HG03280 (cell line): ENCODE data around the gene PIK3CB.
"Not testable (repeated sequence)": the region's sequence is repeated elsewhere in the genome, so short reads cannot be mapped to it uniquely, and the experiment has no call there.

ENCODE experiments used
- ATAC-seq: cut with Tn5 transposase; IDR thresholded peaks from one replicate; pipeline ENCODE4 v1.9.1; 2021; ENCODE audit warnings: mild to moderate bottlenecking, moderate library complexity; ENCODE audit not compliant: unreplicated experiment

The PIK3CB gene

DNA sequence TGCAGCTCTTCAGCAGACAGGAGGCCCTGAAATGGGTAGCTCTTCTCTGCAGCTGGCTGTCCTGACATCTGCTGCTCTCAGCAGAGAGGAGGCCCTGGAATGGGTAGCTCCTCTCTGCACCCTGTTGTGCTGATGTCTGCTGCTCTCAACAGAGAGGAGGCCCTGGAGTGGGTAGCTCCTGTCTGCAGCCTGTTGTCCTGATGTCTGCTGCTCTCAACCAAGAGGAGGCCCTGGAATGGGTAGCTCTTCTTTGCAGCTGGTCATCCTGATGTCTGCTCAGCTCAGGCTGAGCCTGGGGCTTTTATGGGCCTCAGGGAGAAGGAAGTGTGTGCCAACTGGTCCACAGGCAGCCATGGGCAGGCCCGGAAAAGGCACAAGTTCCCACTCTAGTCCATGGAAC, 66.6 kb downstream of the PIK3CB start:
- ATAC-seq: no peak

GRCh38 chr3:138767498-138768104, 67.1 kb downstream of the PIK3CB start:
- no peak for ATAC-seq

- ATAC-seq: no peak
These were observed 73.7 kb downstream of the PIK3CB start for GRCh38 chr3:138761002-138761401.

DNA sequence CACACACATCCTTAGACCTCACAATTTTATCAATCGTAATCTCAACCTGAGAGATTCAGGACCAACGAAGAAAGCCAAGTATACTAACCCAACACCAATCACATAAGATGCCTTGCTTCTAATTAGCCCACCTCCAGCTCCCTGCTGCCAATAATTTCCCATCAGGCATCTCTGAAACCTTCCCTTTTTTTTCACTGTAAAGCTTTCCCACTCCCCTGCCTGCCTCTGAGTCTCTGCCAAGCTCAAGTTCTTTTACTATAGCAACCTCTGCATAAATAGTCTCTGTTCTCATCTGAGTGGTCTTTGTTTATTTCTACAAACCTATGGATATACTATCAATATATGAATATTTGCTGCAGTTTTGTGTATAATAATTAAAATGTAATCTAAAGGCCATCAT, 86.5 kb downstream of the PIK3CB start:
- ATAC-seq: no peak

- no peak for ATAC-seq
These were observed 87.5 kb downstream of the PIK3CB start for GRCh38 chr3:138747225-138747624.

- no peak for ATAC-seq
These were observed 94.7 kb downstream of the PIK3CB start for GRCh38 chr3:138740072-138740471.

GRCh38 chr3:138732456-138732855, 102.3 kb downstream of the PIK3CB start:
- no peak for ATAC-seq

- ATAC-seq: no peak
These were observed 107.6 kb downstream of the PIK3CB start for GRCh38 chr3:138726946-138727730.

DNA sequence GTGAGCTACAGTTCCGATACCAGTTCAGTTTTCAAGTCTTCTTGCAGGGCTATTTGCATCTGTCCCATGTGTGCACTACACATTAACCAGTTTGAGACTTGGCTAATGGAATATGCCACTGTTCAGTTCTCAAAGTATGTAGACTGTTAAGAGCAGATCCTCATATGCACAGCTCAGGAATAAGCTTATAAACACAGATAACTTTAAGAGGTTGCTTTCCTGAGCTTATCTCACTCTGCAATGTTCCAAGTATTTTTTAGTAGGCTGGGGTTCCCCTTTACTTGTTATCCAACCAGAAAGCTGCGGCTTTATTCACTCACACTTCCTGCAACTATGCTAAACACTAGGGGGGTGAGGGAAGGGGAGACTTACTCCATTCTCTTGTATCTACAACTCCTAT, 108.7 kb downstream of the PIK3CB start:
- not testable (repeated sequence) for ATAC-seq

DNA sequence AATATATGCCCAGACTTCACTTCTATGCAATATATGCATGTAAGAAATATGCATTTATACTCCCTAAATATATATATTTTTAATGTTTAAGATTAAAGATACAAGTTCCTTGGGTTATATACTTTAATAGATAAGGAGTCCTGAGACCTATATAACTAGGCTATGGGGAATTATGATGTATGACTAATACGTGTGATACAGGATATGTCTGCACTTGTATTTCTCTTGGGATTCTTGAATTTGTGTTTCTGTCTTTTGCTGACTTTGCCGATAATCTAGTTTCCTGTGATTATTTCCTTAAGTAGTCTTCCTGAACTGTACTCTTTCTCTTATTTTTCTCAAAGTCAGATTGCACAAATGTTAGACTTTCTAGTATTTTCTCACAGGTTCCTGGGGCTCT, 109.6 kb downstream of the PIK3CB start:
- no peak for ATAC-seq

DNA sequence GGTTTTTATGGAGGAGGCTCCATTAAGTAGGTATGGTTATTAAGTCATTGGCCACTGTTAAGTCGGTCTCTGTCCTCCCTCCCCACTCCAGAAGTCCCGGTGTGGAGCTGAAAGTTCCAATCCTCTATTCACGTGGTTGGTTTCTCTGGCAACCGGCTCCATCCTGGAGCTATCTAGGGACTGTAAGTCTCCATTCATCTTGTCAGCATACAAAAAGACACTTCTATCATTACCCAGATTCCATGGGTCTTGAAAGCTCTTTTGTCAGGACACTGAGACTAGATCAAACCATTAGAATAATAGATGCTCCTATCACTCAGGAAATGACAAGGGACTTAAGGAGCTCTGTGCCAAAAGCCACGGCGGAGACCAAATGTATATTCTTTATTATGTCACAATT, 110.3 kb downstream of the PIK3CB start:
- no peak for ATAC-seq

DNA sequence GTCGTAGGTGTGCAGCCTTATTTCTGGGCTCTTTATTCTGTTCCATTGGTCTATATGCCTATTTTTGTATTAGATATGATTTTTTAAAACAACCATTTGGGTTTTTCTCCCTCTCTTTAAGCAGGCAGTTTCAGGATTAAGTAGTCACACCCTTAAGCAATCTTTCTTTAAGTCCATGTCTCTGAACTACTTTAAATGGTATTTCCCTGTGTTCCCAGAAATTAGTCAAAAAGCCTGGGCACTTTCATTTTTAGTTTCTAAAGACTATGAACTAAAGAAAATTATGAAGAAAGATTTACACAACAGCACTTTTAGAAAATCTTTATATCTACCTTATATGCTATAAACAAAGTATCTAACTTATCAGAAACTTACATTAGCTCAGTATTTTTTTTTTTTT, 115.9 kb downstream of the PIK3CB start:
- no peak for ATAC-seq

GRCh38 chr3:138717348-138717747, 117.4 kb downstream of the PIK3CB start:
- ATAC-seq: no peak

DNA sequence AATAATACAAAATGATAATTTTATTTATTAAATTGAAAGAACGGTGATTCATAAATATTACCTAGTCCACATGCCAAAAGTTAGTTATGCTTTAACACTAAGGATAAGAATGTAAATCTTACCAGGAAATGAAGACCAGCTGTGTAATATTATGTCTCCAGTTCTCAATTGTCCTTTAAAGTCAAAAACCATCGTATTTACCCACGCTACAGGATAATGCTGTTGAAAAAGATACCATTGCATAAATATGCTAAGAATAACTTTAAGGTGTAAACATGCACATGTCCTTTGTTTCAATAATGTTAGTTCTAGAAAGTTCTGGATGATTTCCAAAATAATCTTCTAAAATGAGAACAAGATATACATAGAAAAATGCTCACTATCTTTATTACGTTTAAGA, 122.6 kb downstream of the PIK3CB start:
- no peak for ATAC-seq

DNA sequence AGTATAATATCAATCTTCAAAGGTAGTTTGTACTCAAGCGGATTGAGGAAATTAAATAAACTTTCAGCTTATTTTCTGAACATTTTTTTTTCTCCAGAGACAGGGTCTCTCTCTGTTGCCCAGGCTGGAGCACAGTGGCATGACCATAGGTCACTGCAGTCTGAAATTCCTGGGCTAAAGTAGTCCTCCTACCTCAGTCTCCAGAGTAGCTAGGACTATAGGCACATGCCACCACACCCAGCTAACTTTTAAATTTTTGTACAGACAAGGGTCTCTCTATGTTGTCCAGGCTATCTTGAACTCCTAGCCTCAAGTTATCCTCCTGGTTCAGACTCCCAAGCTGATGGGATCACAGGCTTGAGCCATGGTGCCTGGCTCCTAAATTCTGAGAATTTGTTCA, 129.1 kb downstream of the PIK3CB start:
- ATAC-seq: no peak

DNA sequence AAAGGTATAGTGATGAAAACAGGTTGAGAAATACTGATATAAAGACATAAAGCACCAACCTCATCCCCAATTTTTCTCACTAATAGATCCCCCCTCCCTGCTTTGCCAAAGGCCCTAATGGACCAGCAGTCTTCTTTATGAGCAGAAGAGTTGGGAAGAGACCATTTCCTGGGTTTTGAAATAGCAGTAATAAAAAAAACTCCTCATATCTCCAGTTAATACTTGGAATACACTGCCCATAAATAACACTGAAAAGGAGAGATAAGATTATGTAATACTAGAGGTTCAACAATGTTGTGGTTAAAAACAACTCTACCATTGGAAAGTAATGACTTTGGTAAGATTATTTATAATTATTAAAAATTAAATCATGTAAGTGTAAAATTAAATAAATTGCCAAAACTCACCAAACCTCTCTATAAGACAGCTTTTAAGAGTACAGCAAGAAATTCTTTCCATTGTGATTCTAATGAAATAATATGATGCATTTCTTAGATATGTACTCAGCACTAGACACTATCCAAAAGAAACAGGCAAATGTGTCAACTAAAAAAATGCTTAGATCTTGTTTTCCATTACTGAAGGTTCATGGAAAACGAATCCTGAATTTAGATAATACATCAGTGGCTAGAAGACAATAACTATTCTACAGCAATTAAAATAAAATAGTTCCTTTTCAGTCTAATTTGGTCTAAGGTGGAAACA, 137.9 kb downstream of the PIK3CB start:
- ATAC-seq: no peak

- ATAC-seq: no peak
These were observed 140.3 kb downstream of the PIK3CB start for GRCh38 chr3:138694287-138695007.

DNA sequence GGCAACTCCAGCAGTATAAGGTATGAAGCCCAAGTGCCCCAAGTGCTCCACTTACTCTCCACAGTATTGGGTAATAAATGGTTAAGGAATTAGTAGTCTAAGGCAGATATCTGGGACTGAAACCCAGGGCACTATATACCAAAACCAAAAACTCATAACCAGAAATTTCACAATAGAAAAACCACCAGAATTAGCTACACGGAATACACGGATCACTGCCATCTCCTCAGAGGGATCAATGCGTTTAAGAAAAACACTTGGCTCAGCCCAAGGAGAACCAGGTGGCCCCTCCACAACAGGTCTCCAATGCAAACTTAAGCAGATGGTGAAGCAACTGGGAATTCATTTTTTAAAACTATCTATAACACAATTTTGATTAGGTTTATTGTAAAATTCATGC, 142.6 kb downstream of the PIK3CB start:
- no peak for ATAC-seq

GRCh38 chr3:138691351-138691750, 143.4 kb downstream of the PIK3CB start:
- no peak for ATAC-seq

DNA sequence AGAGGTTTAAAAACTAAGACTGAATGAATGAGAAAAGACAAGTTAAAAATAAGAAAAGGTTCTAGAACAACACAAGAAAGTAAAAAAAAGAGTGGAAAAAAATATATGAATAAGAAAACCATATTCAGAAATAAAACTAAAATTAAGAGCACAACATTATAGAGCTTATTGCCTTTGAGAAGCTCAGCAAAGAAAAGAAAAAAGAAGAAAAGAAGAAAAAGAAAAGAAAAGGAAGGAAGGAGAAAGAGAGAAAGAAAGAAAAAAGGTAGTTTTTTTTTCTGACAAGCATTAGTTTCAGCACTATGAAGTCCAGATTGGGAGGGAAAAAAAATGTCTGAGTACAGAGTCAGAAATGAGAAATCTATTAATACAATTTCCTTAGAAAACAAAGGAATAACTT, 144.7 kb downstream of the PIK3CB start:
- ATAC-seq: no peak

- no peak for ATAC-seq
These were observed 145.8 kb downstream of the PIK3CB start for GRCh38 chr3:138688871-138689299.
